ENCODE measurements around the gene AFF1.

AFF1 gene

GRCh38 chr4:86965019-86965976 is 30.5 kb downstream of the AFF1 start:
- H3K4me1 ChIP-seq (ENCODE audit: control insufficient read depth, insufficient read depth, low read length): peaks cover 22% of the 10 kb centered on the region
- H3K9ac ChIP-seq (ENCODE audit: low read length): no peak overlapping the region

GRCh38 chr4:86967073-86967472 is 32.3 kb downstream of the AFF1 start:
- no peak overlapping the region for H3K9ac ChIP-seq (ENCODE audit: low read length)
- H3K4me3 ChIP-seq (ENCODE audit: low read length): no peak overlapping the region
- H3K4me1 ChIP-seq (ENCODE audit: control insufficient read depth, insufficient read depth, low read length): peaks cover 33% of the 10 kb centered on the region
- no peaks in the 10 kb centered on the region for H3K9me3 ChIP-seq (ENCODE audit: control insufficient read depth, low read length)
- H3K27me3 ChIP-seq (ENCODE audit: control insufficient read depth, insufficient read depth, low read length): no peaks in the 10 kb centered on the region
- no peaks in the 10 kb centered on the region for H3K36me3 ChIP-seq (ENCODE audit: control insufficient read depth, insufficient read depth, low read length)

More at GRCh38 chr4:86965019-86965976, 30.5 kb downstream of the AFF1 start:
- no peaks in the 10 kb centered on the region for H3K27me3 ChIP-seq (ENCODE audit: control insufficient read depth, insufficient read depth, low read length)
- no peak overlapping the region for H3K4me3 ChIP-seq (ENCODE audit: low read length)
- H3K9me3 ChIP-seq (ENCODE audit: control insufficient read depth, low read length): no peaks in the 10 kb centered on the region
- no peaks in the 10 kb centered on the region for H3K36me3 ChIP-seq (ENCODE audit: control insufficient read depth, insufficient read depth, low read length)

- H3K9ac ChIP-seq (ENCODE audit: low read length): no peak overlapping the region
- H3K4me1 ChIP-seq (ENCODE audit: control insufficient read depth, insufficient read depth, low read length): peaks cover 39% of the 10 kb centered on the region
- H3K36me3 ChIP-seq (ENCODE audit: control insufficient read depth, insufficient read depth, low read length): no peaks in the 10 kb centered on the region
- H3K27me3 ChIP-seq (ENCODE audit: control insufficient read depth, insufficient read depth, low read length): no peaks in the 10 kb centered on the region
- H3K4me3 ChIP-seq (ENCODE audit: low read length): no peak overlapping the region
- H3K9me3 ChIP-seq (ENCODE audit: control insufficient read depth, low read length): no peaks in the 10 kb centered on the region
Observed at GRCh38 chr4:86967798-86968197, 33.0 kb downstream of the AFF1 start.

GRCh38 chr4:86968547-86968946 is 33.7 kb downstream of the AFF1 start:
- Histone ChIP-seq H3K4me1 (ENCODE audit: control insufficient read depth, insufficient read depth, low read length) (peaks cover 43% of the 10 kb centered on the region), H3K9ac (ENCODE audit: low read length) (no peak overlapping the region), H3K9me3 (ENCODE audit: control insufficient read depth, low read length) (no peaks in the 10 kb centered on the region), H3K4me3 (ENCODE audit: low read length) (no peak overlapping the region), H3K27me3 (ENCODE audit: control insufficient read depth, insufficient read depth, low read length) (no peaks in the 10 kb centered on the region), H3K36me3 (ENCODE audit: control insufficient read depth, insufficient read depth, low read length) (no peaks in the 10 kb centered on the region)

GRCh38 chr4:86970447-86971354 is 35.9 kb downstream of the AFF1 start:
- H3K9ac ChIP-seq (ENCODE audit: low read length): peak overlapping the region; percentile 26
- H3K9me3 ChIP-seq (ENCODE audit: control insufficient read depth, low read length): no peaks in the 10 kb centered on the region
- no peak overlapping the region for H3K4me3 ChIP-seq (ENCODE audit: low read length)
- no peaks in the 10 kb centered on the region for H3K36me3 ChIP-seq (ENCODE audit: control insufficient read depth, insufficient read depth, low read length)
- peaks cover 52% of the 10 kb centered on the region for H3K4me1 ChIP-seq (ENCODE audit: control insufficient read depth, insufficient read depth, low read length)
- H3K27me3 ChIP-seq (ENCODE audit: control insufficient read depth, insufficient read depth, low read length): no peaks in the 10 kb centered on the region

GRCh38 chr4:86971355-86971683 is 36.5 kb downstream of the AFF1 start:
- Histone ChIP-seq H3K27me3 (ENCODE audit: control insufficient read depth, insufficient read depth, low read length) (no peaks in the 10 kb centered on the region), H3K36me3 (ENCODE audit: control insufficient read depth, insufficient read depth, low read length) (no peaks in the 10 kb centered on the region), H3K9me3 (ENCODE audit: control insufficient read depth, low read length) (no peaks in the 10 kb centered on the region), H3K9ac (ENCODE audit: low read length) (no peak overlapping the region), H3K4me1 (ENCODE audit: control insufficient read depth, insufficient read depth, low read length) (peaks cover 51% of the 10 kb centered on the region), H3K4me3 (ENCODE audit: low read length) (no peak overlapping the region)

GRCh38 chr4:86972997-86973396 is 38.2 kb downstream of the AFF1 start:
- Histone ChIP-seq H3K9ac (ENCODE audit: low read length) (peak overlapping the region; percentile 3), H3K4me1 (ENCODE audit: control insufficient read depth, insufficient read depth, low read length) (peaks cover 56% of the 10 kb centered on the region), H3K36me3 (ENCODE audit: control insufficient read depth, insufficient read depth, low read length) (no peaks in the 10 kb centered on the region), H3K9me3 (ENCODE audit: control insufficient read depth, low read length) (no peaks in the 10 kb centered on the region), H3K4me3 (ENCODE audit: low read length) (no peak overlapping the region), H3K27me3 (ENCODE audit: control insufficient read depth, insufficient read depth, low read length) (no peaks in the 10 kb centered on the region)

- Histone ChIP-seq H3K4me3 (ENCODE audit: low read length) (no peak overlapping the region), H3K9me3 (ENCODE audit: control insufficient read depth, low read length) (no peaks in the 10 kb centered on the region), H3K4me1 (ENCODE audit: control insufficient read depth, insufficient read depth, low read length) (peaks cover 59% of the 10 kb centered on the region), H3K36me3 (ENCODE audit: control insufficient read depth, insufficient read depth, low read length) (no peaks in the 10 kb centered on the region), H3K9ac (ENCODE audit: low read length) (no peak overlapping the region), H3K27me3 (ENCODE audit: control insufficient read depth, insufficient read depth, low read length) (no peaks in the 10 kb centered on the region)
Observed at GRCh38 chr4:86973668-86974067, 38.9 kb downstream of the AFF1 start.

- H3K36me3 ChIP-seq (ENCODE audit: control insufficient read depth, insufficient read depth, low read length): no peaks in the 10 kb centered on the region
- peaks cover 61% of the 10 kb centered on the region for H3K4me1 ChIP-seq (ENCODE audit: control insufficient read depth, insufficient read depth, low read length)
- no peaks in the 10 kb centered on the region for H3K9me3 ChIP-seq (ENCODE audit: control insufficient read depth, low read length)
- no peak overlapping the region for H3K4me3 ChIP-seq (ENCODE audit: low read length)
- no peak overlapping the region for H3K9ac ChIP-seq (ENCODE audit: low read length)
- no peaks in the 10 kb centered on the region for H3K27me3 ChIP-seq (ENCODE audit: control insufficient read depth, insufficient read depth, low read length)
Observed at GRCh38 chr4:86974551-86974994, 39.8 kb downstream of the AFF1 start.

- Histone ChIP-seq H3K4me1 (ENCODE audit: control insufficient read depth, insufficient read depth, low read length) (peaks cover 53% of the 10 kb centered on the region), H3K9me3 (ENCODE audit: control insufficient read depth, low read length) (no peaks in the 10 kb centered on the region)
Observed at GRCh38 chr4:86975927-86976326, 41.1 kb downstream of the AFF1 start.

GRCh38 chr4:86976801-86977485 is 42.1 kb downstream of the AFF1 start:
- H3K4me1 ChIP-seq (ENCODE audit: control insufficient read depth, insufficient read depth, low read length): peaks cover 43% of the 10 kb centered on the region
- H3K9ac ChIP-seq (ENCODE audit: low read length): no peak overlapping the region
- no peaks in the 10 kb centered on the region for H3K9me3 ChIP-seq (ENCODE audit: control insufficient read depth, low read length)
- H3K36me3 ChIP-seq (ENCODE audit: control insufficient read depth, insufficient read depth, low read length): no peaks in the 10 kb centered on the region
- no peak overlapping the region for H3K4me3 ChIP-seq (ENCODE audit: low read length)
- H3K27me3 ChIP-seq (ENCODE audit: control insufficient read depth, insufficient read depth, low read length): no peaks in the 10 kb centered on the region

More at GRCh38 chr4:86975927-86976326, 41.1 kb downstream of the AFF1 start:
- H3K36me3 ChIP-seq (ENCODE audit: control insufficient read depth, insufficient read depth, low read length): no peaks in the 10 kb centered on the region
- no peak overlapping the region for H3K9ac ChIP-seq (ENCODE audit: low read length)
- no peaks in the 10 kb centered on the region for H3K27me3 ChIP-seq (ENCODE audit: control insufficient read depth, insufficient read depth, low read length)
- H3K4me3 ChIP-seq (ENCODE audit: low read length): no peak overlapping the region

Data from mucosa of stomach (tissue), 1 donor.